ENCODE results near the gene PTPRM. TPM values are rescaled to one million over a fixed set of nuclear protein-coding genes. Genes with fewer than 3 reads are reported as not detected.

Gene PTPRM
- total and polyA plus RNA-seq, 2 of the 4 experiments (the other 2 are of a cell fraction) = 28.3 to 51.2 TPM

- Histone ChIP-seq H2BK120ac (ENCODE audit: low read depth, low read length) (peak overlapping the region; percentile 74), H3K27ac (ENCODE audit: insufficient read depth, low read length) (no peak overlapping the region; the same call in 1 of the 2 replicates), H4K91ac (ENCODE audit: insufficient read depth, low read depth, low read length) (peak overlapping the region; percentile 66; the same call in 1 of the 2 replicates), H3K14ac (replicated peaks; ENCODE audit: low read depth, low read length) (peak overlapping the region; percentile 61; the same call in 1 of the 2 replicates), H2BK20ac (ENCODE audit: low read depth, low read length) (peak overlapping the region; percentile 73; the same call in 1 of the 2 replicates), H3K18ac (ENCODE audit: low read depth, low read length) (peak overlapping the region; percentile 81; the same call in 1 of the 2 replicates), H3K9ac (ENCODE audit: low read depth, low read length) (no peak overlapping the region), H3K56ac (ENCODE audit: extremely low read depth, insufficient read depth, low read length) (peak overlapping the region; percentile 36; the same call in 1 of the 2 replicates), H2BK15ac (ENCODE audit: low read depth, low read length) (peak overlapping the region; percentile 59; the same call in 2 of the 3 replicates), H3K4ac (ENCODE audit: low read depth, low read length) (peak overlapping the region; percentile 77), H2BK5ac (ENCODE audit: low read depth, low read length, poor library complexity, severe bottlenecking) (peak overlapping the region; percentile 90), H2AK9ac (replicated peaks; ENCODE audit: low read depth, low read length, poor library complexity) (no peak overlapping the region), H2AFZ (replicated peaks; ENCODE audit: low read length, poor library complexity) (no peak overlapping the region), H3K36me3 (ENCODE audit: control insufficient read depth, insufficient read depth, low read length) (no peaks in the 10 kb centered on the region), H3K4me1 (ENCODE audit: control insufficient read depth, insufficient read depth, low read length) (peaks cover 29% of the 10 kb centered on the region), H3K4me3 (ENCODE audit: insufficient read depth, low read depth, low read length) (no peak overlapping the region), H3K9me3 (ENCODE audit: control insufficient read depth, insufficient read depth, low read length) (no peaks in the 10 kb centered on the region), H2AK5ac (ENCODE audit: low read depth, low read length) (peak overlapping the region; percentile 65; the same call in 1 of the 2 replicates), H3K4me2 (ENCODE audit: low read depth, low read length) (peak overlapping the region; percentile 64), H3K23ac (ENCODE audit: low read depth, low read length) (peak overlapping the region; percentile 57; the same call in 1 of the 2 replicates), H3K79me1 (ENCODE audit: low read depth in 1 of 2, low read length in 2 of 2) (peaks cover 12 to 64% of the 10 kb centered on the region in 2 experiments; a peak in 3 of 4 replicates), H3K27me3 (ENCODE audit: control insufficient read depth, insufficient read depth, low read length) (no peaks in the 10 kb centered on the region), H3K9me1 (ENCODE audit: insufficient read depth, low read length) (peaks cover 20% of the 10 kb centered on the region), H4K5ac (ENCODE audit: low read depth, low read length) (peak overlapping the region; percentile 34; the same call in 1 of the 2 replicates), H4K20me1 (ENCODE audit: insufficient read depth, low read length) (peaks cover 7% of the 10 kb centered on the region), H4K8ac (ENCODE audit: low read depth in 2 of 2, low read length in 2 of 2) (peak overlapping the region; percentile 26 to 63; a peak in 3 of 4 replicates)
- BruUV-seq (replicated peaks) = no TSS peak
- ChIA-PET POLR2A (ENCODE audit: unreplicated experiment) (no interaction called here), CTCF (interaction anchor here (1.0 kb wide), 1 partner anchor 9 kb away, joined by 3 read pairs; no protein-coding TSS in a partner anchor)
- in situ Hi-C loops (cut with MboI; ENCODE audit: low sequenced_read_pairs) (loop anchor here (25.0 kb wide), 1 partner anchor 337 kb away; no protein-coding TSS in a partner anchor), intact Hi-C loops (cut with micrococcal nuclease) (loop anchor here (5.0 to 10.0 kb wide), 3 partner anchors 42 to 1042 kb away; no protein-coding TSS in a partner anchor), dilution Hi-C loops (cut with HindIII; ENCODE audit: low sequenced_read_pairs, unreplicated experiment) (no loop called here)
- WGBS, 2 experiments (ENCODE audit: extremely low coverage in 2 of 2, insufficient read length in 1 of 2) = 75% methylated on average over 2 of the region's 2 CpGs; no CpG with 5 or more reads in 1 of the 2 experiments
- ATAC-seq (ENCODE audit: low read depth) = peak; percentile 36
- DNase-seq = peak; percentile 67
- TF ChIP-seq CTCF (conservative IDR thresholded peaks at IDR 0.05; ENCODE audit: low read depth, low read length) (no peak), NFE2L2 (IDR thresholded peaks at IDR 0.05; ENCODE audit: low read depth, low read length) (peak; percentile 18; the same call in 1 of the 2 replicates), MXI1 (IDR thresholded peaks at IDR 0.05; ENCODE audit: borderline replicate concordance, low read depth, low read length) (no peak), BHLHE40 (IDR thresholded peaks at IDR 0.05; ENCODE audit: low read depth, low read length) (no peak), ELK1 (IDR thresholded peaks at IDR 0.05; ENCODE audit: borderline replicate concordance, low read depth, low read length) (no peak), POLR2A (IDR thresholded peaks at IDR 0.05; ENCODE audit: low read depth, low read length) (no peak), RCOR1 (IDR thresholded peaks at IDR 0.05; ENCODE audit: insufficient replicate concordance, low read length) (no peak), CHD1 (IDR thresholded peaks at IDR 0.05; ENCODE audit: low read depth, low read length) (no peak), SMC3 (IDR thresholded peaks at IDR 0.05; ENCODE audit: low read depth, low read length) (no peak), MAFK (IDR thresholded peaks at IDR 0.05; ENCODE audit: low read depth, low read length) (peak; percentile 87), CEBPB (IDR thresholded peaks at IDR 0.05; ENCODE audit: low read depth, low read length) (no peak), MAZ (IDR thresholded peaks at IDR 0.05; ENCODE audit: borderline replicate concordance, low read depth, low read length) (no peak), RAD21 (IDR thresholded peaks at IDR 0.05; ENCODE audit: low read length) (no peak)
- TF ChIP-seq, protein P1, sequence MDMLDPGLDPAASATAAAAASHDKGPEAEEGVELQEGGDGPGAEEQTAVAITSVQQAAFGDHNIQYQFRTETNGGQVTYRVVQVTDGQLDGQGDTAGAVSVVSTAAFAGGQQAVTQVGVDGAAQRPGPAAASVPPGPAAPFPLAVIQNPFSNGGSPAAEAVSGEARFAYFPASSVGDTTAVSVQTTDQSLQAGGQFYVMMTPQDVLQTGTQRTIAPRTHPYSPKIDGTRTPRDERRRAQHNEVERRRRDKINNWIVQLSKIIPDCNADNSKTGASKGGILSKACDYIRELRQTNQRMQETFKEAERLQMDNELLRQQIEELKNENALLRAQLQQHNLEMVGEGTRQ (IDR thresholded peaks at IDR 0.05; ENCODE audit: low read depth, low read length) = no peak
These were observed 8.4 kb downstream of the PTPRM start for GRCh38 chr18:7575465-7576028.
